ENCODE measurements around the gene SPTSSB. TPM values are rescaled to one million over a fixed set of nuclear protein-coding genes. Genes with fewer than 3 reads are reported as not detected.

SPTSSB gene
- total and polyA plus RNA-seq, 3 experiments from 2014 or later, result 9.5 TPM; not detected in 2

DNA sequence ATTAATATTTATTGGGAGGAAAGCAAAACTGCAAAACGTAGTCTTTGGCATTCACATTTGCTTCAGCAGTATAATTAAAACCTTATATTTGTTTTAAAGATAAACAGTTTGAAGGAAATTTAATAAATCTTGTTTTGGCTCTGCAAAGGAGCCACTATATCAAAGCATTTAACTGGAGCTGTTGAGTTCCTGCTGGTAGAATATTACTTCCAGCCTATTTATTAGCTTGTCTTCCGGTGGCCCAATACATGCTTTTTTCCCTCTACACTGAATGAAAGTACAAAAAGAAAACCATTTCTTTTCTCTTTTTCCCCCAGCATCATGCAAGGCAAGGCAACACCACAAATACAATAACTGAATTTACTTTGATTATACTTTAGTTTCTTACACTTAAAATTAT lies 26.3 kb downstream of the SPTSSB start:
- Mint-ChIP-seq H3K36me3 (no peaks in the 10 kb centered on the region), H3K9me3 (no peaks in the 10 kb centered on the region), H3K27ac (no peak overlapping the region), H3K4me3 (no peak overlapping the region), H3K4me1 (peaks cover 14 to 19% (median 15%) of the 10 kb centered on the region in 3 donors), H3K27me3 (peaks cover 2 to 4% of the 10 kb centered on the region in 2 donors)
- Histone ChIP-seq H3K9me3 (ENCODE audit: low read length) (no peaks in the 10 kb centered on the region), H3K27ac (ENCODE audit: low read depth, low read length) (no peak overlapping the region), H3K27me3 (ENCODE audit: insufficient read depth, low read length, poor library complexity, severe bottlenecking) (no peaks in the 10 kb centered on the region), H3K36me3 (ENCODE audit: insufficient read depth, low read length) (no peaks in the 10 kb centered on the region), H3K4me3 (ENCODE audit: low read length) (no peak overlapping the region), H3K4me1 (ENCODE audit: insufficient read depth, low read length) (peaks cover 13% of the 10 kb centered on the region)
- CTCF ChIA-PET, result interaction anchor here (1.7 kb wide), 1 partner anchor 20 kb away, joined by 4 read pairs; no protein-coding TSS in a partner anchor
- POLR2A ChIA-PET, result no interaction called here
- DNase-seq, result no peak

DNA sequence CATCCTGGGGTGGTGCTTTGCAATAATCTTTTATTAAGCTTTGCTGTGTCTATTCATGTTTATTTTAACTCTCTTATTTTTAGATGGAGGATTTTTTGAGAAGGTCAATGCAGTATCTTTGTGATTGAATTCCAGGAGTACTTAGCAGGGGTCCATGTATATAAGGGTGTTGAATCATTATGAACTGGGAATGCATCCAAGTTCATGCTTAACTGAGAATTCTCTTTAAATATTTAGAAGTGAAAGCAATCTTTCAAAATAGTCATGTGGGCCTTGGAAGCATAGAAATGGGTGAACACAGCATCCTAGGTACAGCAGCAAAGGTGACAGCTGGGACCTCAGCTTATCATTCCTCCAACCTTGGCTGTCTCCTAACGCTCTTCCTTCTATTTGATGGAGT lies 27.3 kb downstream of the SPTSSB start:
- H3K9me3 Mint-ChIP-seq, result peaks cover 0 to 3% (median 0%) of the 10 kb centered on the region in 5 donors
- H3K27me3 Mint-ChIP-seq, result peaks cover 2 to 4% of the 10 kb centered on the region in 2 donors
- H3K36me3 Mint-ChIP-seq, result no peaks in the 10 kb centered on the region
- Histone ChIP-seq H3K4me1 (ENCODE audit: insufficient read depth, low read length) (peaks cover 3% of the 10 kb centered on the region), H3K4me3 (ENCODE audit: low read length) (no peak overlapping the region), H3K9me3 (ENCODE audit: low read length) (no peaks in the 10 kb centered on the region), H3K27ac (ENCODE audit: low read depth, low read length) (no peak overlapping the region), H3K27me3 (ENCODE audit: insufficient read depth, low read length, poor library complexity, severe bottlenecking) (no peaks in the 10 kb centered on the region), H3K36me3 (ENCODE audit: insufficient read depth, low read length) (no peaks in the 10 kb centered on the region)
- DNase-seq, result no peak
- H3K4me3 Mint-ChIP-seq, result no peak overlapping the region
- H3K27ac Mint-ChIP-seq, result no peak overlapping the region
- ChIA-PET POLR2A (no interaction called here), CTCF (interaction anchor here (1.7 kb wide), 1 partner anchor 19 kb away, joined by 4 read pairs; no protein-coding TSS in a partner anchor)
- peaks cover 4 to 9% (median 5%) of the 10 kb centered on the region in 3 donors for H3K4me1 Mint-ChIP-seq

DNA sequence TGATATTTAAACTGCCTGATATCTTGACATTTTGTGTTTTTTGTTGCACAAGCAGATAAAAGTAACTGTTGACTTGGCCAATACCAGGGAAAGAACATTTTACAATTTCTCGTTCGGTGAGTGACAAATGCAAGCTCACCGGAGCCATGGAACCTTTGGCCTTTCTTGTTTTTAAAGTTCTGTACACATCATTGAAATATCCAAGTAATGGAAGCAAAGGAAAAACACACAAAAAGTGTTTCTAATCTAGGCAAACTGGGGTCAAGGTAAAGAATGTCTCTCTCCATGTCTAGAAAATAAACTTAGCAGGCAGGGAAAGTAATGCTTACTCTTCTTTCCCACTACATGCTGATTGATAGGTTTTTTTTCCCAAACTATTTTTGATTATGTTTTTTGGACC lies 27.8 kb downstream of the SPTSSB start:
- Histone ChIP-seq H3K9me3 (ENCODE audit: low read length) (no peaks in the 10 kb centered on the region), H3K36me3 (ENCODE audit: insufficient read depth, low read length) (no peaks in the 10 kb centered on the region), H3K27me3 (ENCODE audit: insufficient read depth, low read length, poor library complexity, severe bottlenecking) (no peaks in the 10 kb centered on the region), H3K4me1 (ENCODE audit: insufficient read depth, low read length) (no peaks in the 10 kb centered on the region), H3K4me3 (ENCODE audit: low read length) (no peak overlapping the region), H3K27ac (ENCODE audit: low read depth, low read length) (no peak overlapping the region)
- no peak for DNase-seq
- peaks cover 0 to 3% (median 0%) of the 10 kb centered on the region in 5 donors for H3K9me3 Mint-ChIP-seq
- no peaks in the 10 kb centered on the region for H3K36me3 Mint-ChIP-seq
- peaks cover 2 to 4% of the 10 kb centered on the region in 2 donors for H3K27me3 Mint-ChIP-seq
- no peak overlapping the region for H3K4me3 Mint-ChIP-seq
- peaks cover 0 to 4% (median under 1%) of the 10 kb centered on the region in 3 donors for H3K4me1 Mint-ChIP-seq
- ChIA-PET POLR2A (no interaction called here), CTCF (interaction anchor here (1.7 kb wide), 1 partner anchor 18 kb away, joined by 4 read pairs; no protein-coding TSS in a partner anchor)
- H3K27ac Mint-ChIP-seq, result no peak overlapping the region

DNA sequence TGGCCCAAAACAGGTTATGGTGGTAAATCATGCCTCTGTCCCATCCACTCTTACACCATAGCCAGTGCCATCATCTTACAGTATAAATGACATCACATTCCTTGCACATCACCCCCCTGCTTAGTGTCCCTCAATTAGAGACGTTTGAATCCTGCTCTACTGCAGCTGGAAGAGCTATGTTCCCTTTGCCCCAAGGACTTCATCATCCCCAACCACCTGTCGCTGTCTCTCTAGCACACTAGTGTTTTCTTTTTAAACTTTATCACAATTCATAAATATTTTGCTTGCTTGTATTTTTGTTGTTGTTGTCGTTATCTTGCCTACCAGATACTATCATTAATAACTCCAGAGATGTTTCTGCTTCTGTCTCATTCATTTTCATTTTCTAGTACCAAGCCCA lies 28.7 kb downstream of the SPTSSB start:
- peaks cover 0 to 3% (median 0%) of the 10 kb centered on the region in 5 donors for H3K9me3 Mint-ChIP-seq
- ChIA-PET POLR2A (no interaction called here), CTCF (no interaction called here)
- H3K36me3 ChIP-seq (ENCODE audit: insufficient read depth, low read length), result no peaks in the 10 kb centered on the region
- H3K4me3 ChIP-seq (ENCODE audit: low read length), result no peak overlapping the region
- no peak overlapping the region for H3K4me3 Mint-ChIP-seq
- H3K4me1 Mint-ChIP-seq, result no peaks in the 10 kb centered on the region
- no peaks in the 10 kb centered on the region for H3K4me1 ChIP-seq (ENCODE audit: insufficient read depth, low read length)
- no peak overlapping the region for H3K27ac ChIP-seq (ENCODE audit: low read depth, low read length)
- H3K27me3 ChIP-seq (ENCODE audit: insufficient read depth, low read length, poor library complexity, severe bottlenecking), result no peaks in the 10 kb centered on the region
- no peak for DNase-seq
- H3K36me3 Mint-ChIP-seq, result no peaks in the 10 kb centered on the region
- no peaks in the 10 kb centered on the region for H3K9me3 ChIP-seq (ENCODE audit: low read length)
- no peak overlapping the region for H3K27ac Mint-ChIP-seq
- peaks cover 0 to 4% of the 10 kb centered on the region in 2 donors for H3K27me3 Mint-ChIP-seq

DNA sequence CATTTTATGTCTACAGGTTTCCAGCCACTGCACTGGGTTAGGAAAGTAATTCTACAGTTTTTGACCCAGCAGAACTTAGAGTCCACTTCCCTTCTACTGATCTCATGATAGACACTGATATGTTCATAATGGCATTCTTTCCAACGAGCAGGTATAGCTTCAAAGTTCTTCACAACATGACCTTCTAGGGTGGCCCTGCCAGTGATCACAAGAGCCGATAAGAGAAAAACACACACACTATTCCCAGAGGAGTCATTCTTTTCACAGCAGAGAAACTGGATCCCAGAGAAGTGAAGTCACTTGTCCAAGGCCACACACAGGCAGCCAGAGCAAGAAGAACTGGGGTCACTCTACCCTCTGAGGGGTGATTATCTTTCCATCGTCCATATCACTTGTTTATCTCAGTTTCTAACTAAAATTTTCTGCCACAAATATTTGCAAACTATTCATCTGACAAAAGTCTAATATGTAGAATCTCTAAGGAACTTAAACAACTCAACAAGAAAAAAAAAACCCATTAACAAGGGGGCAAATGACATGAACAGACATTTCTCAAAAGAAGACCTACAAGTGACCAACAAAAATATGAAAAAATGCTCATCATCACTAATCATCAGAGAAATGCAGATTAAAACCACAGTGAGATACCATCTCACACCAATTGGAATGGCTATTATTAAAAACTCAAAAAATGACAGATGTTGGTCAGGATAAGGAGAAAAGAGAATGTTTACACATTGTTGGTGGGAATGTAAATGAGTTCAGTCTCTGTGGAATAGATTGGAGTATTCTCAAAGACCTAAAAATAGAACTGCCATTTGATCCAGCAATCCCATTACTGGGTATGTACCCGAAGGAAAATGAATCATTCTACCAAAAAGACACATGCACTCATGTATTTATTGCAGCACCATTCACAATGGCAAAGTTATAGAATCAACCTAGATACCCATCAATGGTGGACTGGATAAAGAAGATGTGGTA lies 31.5 kb downstream of the SPTSSB start:
- Histone ChIP-seq H3K27ac (ENCODE audit: low read depth, low read length) (no peak overlapping the region), H3K4me1 (ENCODE audit: insufficient read depth, low read length) (no peaks in the 10 kb centered on the region), H3K36me3 (ENCODE audit: insufficient read depth, low read length) (no peaks in the 10 kb centered on the region), H3K9me3 (ENCODE audit: low read length) (no peaks in the 10 kb centered on the region), H3K27me3 (ENCODE audit: insufficient read depth, low read length, poor library complexity, severe bottlenecking) (no peaks in the 10 kb centered on the region), H3K4me3 (ENCODE audit: low read length) (no peak overlapping the region)
- Mint-ChIP-seq H3K27me3 (peaks cover 0 to 4% of the 10 kb centered on the region in 2 donors), H3K9me3 (peaks cover 0 to 3% (median 0%) of the 10 kb centered on the region in 5 donors), H3K27ac (no peak overlapping the region), H3K36me3 (no peaks in the 10 kb centered on the region), H3K4me3 (no peak overlapping the region), H3K4me1 (no peaks in the 10 kb centered on the region)
- CTCF ChIA-PET, result no interaction called here
- POLR2A ChIA-PET, result no interaction called here
- DNase-seq, result no peak

DNA sequence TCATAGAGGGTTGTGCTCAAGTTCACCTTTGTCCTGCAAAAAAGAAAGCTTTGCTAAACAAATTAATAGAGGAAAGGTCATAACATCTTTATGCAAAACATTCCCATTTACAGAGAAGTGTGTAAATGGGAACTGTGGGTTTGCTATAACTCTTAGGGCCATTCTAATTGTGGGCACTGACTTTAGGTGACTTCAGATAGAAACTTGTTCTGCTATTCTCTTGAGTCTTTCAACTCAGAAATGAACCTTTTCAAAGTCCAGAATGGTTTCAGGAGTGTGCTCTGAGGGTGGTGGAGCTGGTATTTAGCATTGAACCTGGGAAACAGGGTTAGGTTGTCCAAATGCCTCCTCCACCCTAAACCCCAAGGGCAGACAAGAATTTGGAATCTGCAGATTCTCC lies 34.0 kb downstream of the SPTSSB start:
- Histone ChIP-seq H3K27me3 (ENCODE audit: insufficient read depth, low read length, poor library complexity, severe bottlenecking) (no peaks in the 10 kb centered on the region), H3K4me1 (ENCODE audit: insufficient read depth, low read length) (no peaks in the 10 kb centered on the region), H3K4me3 (ENCODE audit: low read length) (no peak overlapping the region), H3K9me3 (ENCODE audit: low read length) (no peaks in the 10 kb centered on the region), H3K27ac (ENCODE audit: low read depth, low read length) (no peak overlapping the region), H3K36me3 (ENCODE audit: insufficient read depth, low read length) (no peaks in the 10 kb centered on the region)
- no peak for DNase-seq
- Mint-ChIP-seq H3K9me3 (peaks cover 0 to 3% (median 0%) of the 10 kb centered on the region in 5 donors), H3K27me3 (peaks cover 0 to 9% of the 10 kb centered on the region in 2 donors), H3K27ac (no peak overlapping the region), H3K36me3 (no peaks in the 10 kb centered on the region), H3K4me1 (no peaks in the 10 kb centered on the region), H3K4me3 (no peak overlapping the region)
- CTCF ChIA-PET, result no interaction called here
- POLR2A ChIA-PET, result no interaction called here

DNA sequence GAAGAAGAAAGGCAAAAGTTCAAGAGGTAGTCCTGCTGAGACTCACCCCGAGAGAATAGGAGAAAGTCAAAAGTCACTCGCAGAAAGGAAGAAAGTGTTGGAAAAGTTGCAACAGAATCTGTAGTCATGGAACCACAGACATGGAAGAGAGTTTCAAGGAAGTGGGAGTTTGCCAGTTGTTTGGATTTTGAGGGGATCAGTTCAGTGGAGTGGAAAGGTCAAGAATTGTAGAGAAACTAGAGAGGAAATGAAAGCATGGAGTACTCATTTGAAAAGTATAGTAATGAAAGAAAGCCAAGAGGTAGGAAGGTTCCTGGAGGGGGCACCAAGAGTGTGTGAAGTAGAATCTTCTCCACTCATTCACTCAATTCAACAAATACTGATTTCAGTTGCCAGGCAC lies 34.7 kb downstream of the SPTSSB start:
- Mint-ChIP-seq H3K4me3 (no peak overlapping the region), H3K9me3 (peaks cover 0 to 3% (median 0%) of the 10 kb centered on the region in 5 donors), H3K27ac (no peak overlapping the region), H3K27me3 (peaks cover 0 to 9% of the 10 kb centered on the region in 2 donors), H3K36me3 (no peaks in the 10 kb centered on the region), H3K4me1 (no peaks in the 10 kb centered on the region)
- Histone ChIP-seq H3K9me3 (ENCODE audit: low read length) (no peaks in the 10 kb centered on the region), H3K4me3 (ENCODE audit: low read length) (no peak overlapping the region), H3K27ac (ENCODE audit: low read depth, low read length) (no peak overlapping the region), H3K36me3 (ENCODE audit: insufficient read depth, low read length) (no peaks in the 10 kb centered on the region), H3K4me1 (ENCODE audit: insufficient read depth, low read length) (no peaks in the 10 kb centered on the region), H3K27me3 (ENCODE audit: insufficient read depth, low read length, poor library complexity, severe bottlenecking) (no peaks in the 10 kb centered on the region)
- ChIA-PET CTCF (no interaction called here), POLR2A (no interaction called here)
- no peak for DNase-seq

DNA sequence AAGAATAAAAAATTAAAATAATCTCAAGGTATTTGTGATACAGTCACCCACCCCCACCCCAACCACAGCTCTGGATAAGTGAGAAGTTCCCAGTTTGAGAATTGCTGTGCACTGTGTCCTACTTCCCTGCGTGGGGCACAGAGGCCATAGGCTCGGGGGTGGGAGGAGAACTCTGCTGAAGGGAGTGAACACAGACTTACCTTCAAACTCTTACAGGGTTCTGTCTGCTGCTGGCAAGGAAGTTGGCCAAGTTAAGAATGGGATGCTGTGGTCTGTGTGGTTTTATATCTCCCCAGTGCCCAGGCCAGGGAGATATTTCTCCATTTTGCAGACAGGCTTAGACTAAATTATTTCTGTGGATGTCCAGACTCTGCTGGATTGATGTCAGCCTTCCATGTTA lies 37.6 kb downstream of the SPTSSB start:
- Histone ChIP-seq H3K4me1 (ENCODE audit: insufficient read depth, low read length) (no peaks in the 10 kb centered on the region), H3K27me3 (ENCODE audit: insufficient read depth, low read length, poor library complexity, severe bottlenecking) (no peaks in the 10 kb centered on the region), H3K4me3 (ENCODE audit: low read length) (no peak overlapping the region), H3K27ac (ENCODE audit: low read depth, low read length) (no peak overlapping the region), H3K36me3 (ENCODE audit: insufficient read depth, low read length) (no peaks in the 10 kb centered on the region), H3K9me3 (ENCODE audit: low read length) (no peaks in the 10 kb centered on the region)
- no peak overlapping the region for H3K4me3 Mint-ChIP-seq
- peaks cover 4 to 34% of the 10 kb centered on the region in 2 donors for H3K27me3 Mint-ChIP-seq
- no peak overlapping the region for H3K27ac Mint-ChIP-seq
- peaks cover 0 to 2% (median 2%) of the 10 kb centered on the region in 3 donors for H3K4me1 Mint-ChIP-seq
- POLR2A ChIA-PET, result no interaction called here
- H3K36me3 Mint-ChIP-seq, result no peaks in the 10 kb centered on the region
- DNase-seq, result no peak
- no peaks in the 10 kb centered on the region for H3K9me3 Mint-ChIP-seq
- CTCF ChIA-PET, result no interaction called here
